HG03521 (cell line): ENCODE measurements around the gene TEX13B.
"Not testable (repeated sequence)": the region's sequence is repeated elsewhere in the genome, so short reads cannot be mapped to it uniquely, and the experiment has no call there.

Source experiments
- ATAC-seq: cut with Tn5 transposase; IDR thresholded peaks from one replicate; pipeline ENCODE4 v1.9.1; 2021; ENCODE audit warnings: mild to moderate bottlenecking, moderate library complexity; ENCODE audit not compliant: unreplicated experiment

Gene TEX13B, protein sequence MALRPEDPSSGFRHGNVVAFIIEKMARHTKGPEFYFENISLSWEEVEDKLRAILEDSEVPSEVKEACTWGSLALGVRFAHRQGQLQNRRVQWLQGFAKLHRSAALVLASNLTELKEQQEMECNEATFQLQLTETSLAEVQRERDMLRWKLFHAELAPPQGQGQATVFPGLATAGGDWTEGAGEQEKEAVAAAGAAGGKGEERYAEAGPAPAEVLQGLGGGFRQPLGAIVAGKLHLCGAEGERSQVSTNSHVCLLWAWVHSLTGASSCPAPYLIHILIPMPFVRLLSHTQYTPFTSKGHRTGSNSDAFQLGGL

GRCh38 chrX:107982356-107982755 lies at the start of gene TEX13B:
Gene TEX13B (minus strand): TSS chrX:107982370. CDS start chrX:107982127, 243 bp downstream.
- ATAC-seq: no peak

GRCh38 chrX:108029928-108030711 lies 48.0 kb upstream of the TEX13B start:
- peak; percentile 70 for ATAC-seq

DNA sequence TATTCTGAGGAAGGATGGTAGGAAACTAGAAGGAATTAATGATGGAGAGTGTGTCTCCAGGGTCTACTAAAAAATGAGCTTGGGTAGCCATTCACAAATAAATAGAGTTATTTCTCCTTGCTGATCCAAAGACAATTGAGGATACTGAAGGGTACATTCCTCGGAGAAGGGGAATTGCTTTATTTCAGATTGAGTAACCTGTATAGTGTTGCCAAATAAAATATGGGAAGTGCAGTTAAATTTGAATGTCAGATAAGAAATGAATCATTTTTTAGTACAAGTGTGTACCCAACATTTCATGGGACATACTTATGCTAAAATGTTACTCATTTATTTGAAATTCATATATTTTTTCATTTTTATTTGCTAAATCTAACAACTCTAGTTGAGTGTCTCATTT lies 46.7 kb upstream of the TEX13B start:
- ATAC-seq: no peak

DNA sequence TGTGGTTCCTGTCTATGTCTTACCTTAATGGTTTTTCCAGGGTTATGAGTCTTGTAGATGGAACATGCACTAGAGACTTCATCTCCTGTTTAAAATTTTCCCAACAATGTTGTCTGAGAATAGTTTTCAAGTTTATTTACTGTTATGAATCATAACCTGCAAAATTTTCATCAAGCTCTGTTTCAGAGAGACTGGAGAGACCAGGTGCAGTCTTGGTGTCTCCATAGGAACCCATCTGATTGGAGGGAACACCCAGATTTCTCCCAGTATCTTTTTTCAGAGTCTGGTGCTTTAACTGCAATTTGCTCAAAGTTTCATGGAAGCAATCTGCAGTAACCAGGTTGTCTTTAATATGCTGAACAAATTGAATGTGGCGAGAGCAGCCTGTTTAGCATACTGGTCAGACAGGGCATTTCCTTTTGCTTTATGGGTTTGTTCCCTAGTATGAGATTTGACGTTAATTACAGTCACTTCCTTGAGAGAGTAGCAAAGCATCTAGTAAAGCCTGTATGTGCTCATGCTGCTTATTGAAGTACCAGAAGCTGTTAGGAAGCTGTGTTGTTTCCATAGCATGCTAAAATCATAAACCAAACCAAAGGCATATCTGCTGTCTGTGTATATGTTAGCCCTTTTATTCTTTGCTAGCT lies 43.9 kb upstream of the TEX13B start:
- no peak for ATAC-seq

- ATAC-seq: no peak
Measured at GRCh38 chrX:108025376-108025775, 43.2 kb upstream of the TEX13B start.

DNA sequence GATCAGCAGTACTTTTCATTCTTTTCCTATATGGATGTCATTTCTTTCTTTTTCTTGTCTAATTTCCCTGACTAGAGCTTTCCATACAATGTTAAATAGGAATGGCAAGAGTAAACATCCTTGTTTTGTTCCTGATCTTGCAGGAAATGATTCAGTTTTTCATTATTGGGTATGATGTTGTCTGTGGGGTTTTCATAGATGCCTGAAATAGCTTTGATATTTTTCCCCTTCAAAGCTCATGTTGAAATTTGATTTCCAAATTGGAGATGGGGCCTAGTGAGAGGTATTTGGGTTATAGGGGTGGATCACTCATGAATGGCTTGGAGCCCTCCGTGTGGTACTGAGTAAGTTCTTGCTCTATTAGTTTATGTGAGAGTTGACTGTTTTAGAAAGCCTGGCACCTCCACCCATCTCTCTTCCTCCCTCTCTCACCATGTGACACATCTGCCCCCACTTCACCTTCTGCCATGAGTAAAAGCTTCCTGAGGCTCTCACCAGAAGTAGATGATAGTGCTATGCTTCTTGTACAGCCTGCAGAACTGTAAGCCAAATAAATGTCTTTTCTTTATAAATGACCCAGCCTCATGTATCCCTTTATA lies 40.4 kb upstream of the TEX13B start:
- no peak for ATAC-seq

DNA sequence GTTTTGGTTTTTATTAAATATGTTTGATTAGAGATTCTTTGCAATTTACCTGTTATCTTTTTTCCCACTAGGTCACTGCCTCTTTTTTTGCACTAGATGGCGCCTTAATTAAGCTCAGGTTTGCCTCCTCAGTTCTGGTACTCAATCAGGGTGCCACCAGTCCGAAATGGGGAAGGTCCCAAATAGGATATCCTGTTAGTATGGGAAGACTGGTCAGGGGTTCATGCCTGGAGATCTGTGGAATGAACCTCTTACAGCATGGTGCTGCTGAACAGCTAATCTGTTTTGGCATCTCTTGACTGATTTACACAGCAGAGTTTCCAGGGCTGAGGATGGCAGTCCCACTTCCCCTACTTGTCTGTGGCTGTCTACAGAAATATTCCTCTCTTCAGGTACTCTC lies 38.5 kb upstream of the TEX13B start:
- no peak for ATAC-seq

DNA sequence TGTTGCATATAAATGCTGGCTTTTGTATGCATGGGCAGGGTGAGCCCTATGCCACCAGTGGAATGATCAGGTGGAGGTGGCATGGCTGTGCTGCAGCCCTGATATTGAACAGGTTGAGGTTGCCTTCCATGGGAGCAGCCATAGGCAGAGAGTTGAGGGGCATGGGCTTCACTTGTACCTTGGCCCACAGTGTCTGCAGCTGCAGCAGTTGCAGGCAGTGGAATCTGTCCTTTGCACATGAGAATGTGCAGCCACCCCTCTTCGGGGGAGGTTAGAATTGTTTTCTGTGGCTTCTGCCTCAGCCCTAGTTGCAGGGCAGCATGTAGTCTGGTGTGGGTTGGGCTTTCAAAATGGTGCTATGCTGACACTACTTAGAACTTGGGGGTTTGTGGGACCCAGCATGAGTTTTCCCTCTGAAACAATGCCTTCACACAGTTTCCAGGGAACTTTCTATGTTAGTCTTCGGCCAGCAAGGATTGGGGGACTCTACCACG lies 37.3 kb upstream of the TEX13B start:
- no peak for ATAC-seq

DNA sequence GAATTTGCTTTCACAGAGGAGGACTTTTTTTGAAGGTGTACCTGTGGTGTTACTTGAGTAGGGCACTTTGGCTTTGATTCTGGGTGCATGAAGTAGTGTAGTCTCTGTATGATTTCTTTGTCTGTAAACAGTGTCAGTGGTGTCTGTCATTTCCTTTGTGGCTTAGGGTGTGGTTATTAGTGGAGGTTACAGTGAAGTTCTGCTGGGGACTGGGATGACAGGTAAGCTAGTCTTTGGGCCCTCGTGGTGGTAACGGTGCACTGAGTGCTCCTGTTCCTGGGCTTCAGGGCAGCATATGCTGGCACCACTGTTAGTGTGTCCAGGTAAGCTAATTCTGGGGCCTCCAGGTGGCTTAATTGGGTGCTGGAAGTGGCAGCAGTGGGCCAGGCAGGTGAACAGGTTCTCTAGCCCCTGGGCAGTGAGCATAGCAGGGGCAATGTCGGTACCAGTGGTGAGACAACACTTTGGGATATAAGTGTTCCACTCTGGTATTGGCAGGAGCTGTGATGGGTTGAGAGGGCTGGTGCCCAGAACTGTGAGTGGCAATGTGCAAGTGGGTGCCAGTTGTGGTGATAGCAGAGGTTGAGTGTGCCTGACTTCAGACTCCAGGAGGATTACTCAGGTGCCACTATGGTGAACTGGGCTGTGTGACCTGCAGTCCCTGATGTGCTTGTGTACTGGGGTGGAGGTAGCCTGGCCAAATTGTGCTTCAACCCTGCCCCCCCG lies 36.6 kb upstream of the TEX13B start:
- no peak for ATAC-seq

- peak; percentile 79 for ATAC-seq
Measured at GRCh38 chrX:108001218-108001814, 19.1 kb upstream of the TEX13B start.

- no peak for ATAC-seq
Measured at GRCh38 chrX:108000751-108001150, 18.6 kb upstream of the TEX13B start.

- no peak for ATAC-seq
Measured at GRCh38 chrX:107996124-107996523, 14.0 kb upstream of the TEX13B start.

DNA sequence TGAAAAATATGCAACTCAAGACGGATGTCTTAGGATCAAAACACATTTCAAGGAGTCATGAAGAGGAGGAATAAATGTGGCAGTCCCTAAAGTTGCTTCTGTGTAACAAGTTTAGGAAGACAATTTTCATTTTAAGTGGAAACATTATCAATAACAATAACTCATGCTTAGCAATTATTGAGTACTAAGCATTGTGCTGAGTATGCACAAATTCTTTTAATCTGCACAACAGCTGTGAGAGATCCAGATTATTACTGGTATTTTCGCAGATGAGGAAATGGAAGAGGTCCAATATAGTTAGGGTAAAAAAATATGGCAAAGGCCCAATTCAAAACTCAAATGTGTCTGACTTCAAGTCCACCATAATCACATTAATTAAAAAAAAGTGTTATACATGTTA lies 2.9 kb upstream of the TEX13B start:
- ATAC-seq: no peak

- no peak for ATAC-seq
Measured at GRCh38 chrX:107979534-107979933, 2.6 kb downstream of the TEX13B start.

DNA sequence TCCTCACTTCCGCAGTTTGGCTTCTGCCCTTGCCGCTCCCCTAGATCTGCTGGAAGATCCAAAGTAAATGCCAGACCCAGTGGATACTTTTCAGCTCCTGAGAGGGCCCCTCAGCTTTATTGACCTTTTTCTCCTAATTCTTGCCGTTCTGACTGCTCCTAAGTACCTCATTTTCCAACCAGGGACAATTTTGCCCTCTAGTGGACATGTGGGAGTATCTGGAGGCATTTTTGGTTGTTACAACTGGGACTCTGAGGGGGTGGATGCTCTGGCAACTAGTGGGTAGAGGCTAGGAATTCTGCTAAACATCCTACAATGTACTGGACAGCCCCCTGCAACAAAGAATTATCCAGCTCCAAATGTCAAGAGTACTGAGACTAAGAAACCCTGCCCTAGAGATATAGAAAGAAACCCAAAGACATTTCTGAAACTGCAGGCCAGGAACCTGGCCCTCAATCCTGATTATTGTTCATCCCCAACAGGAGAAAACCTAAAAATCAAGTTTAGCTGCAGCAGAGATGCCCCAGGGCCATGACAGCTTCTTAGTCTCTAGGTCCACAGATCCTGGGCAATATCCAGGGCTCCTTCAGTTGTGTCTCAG lies 3.4 kb downstream of the TEX13B start:
- no peak for ATAC-seq

DNA sequence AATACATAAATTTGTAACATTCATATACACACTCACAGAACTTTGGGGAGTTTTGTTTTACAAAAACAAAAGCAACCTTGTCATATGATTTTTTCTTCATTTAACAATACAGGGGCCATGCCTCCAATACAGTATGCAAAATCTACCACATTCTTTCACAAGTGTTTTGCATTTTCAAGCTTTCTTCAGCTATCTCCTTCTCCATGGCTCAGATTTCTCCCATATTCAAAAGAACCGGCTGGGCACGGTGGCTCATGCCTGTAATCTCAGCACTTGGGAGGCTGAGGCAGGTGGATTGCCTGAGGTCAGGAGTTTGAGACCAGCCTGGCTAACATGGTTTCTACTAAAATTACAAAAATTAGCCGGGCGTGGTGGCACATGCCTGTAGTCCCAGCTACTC lies 4.1 kb downstream of the TEX13B start:
- ATAC-seq: no peak

GRCh38 chrX:107971636-107972035 lies 10.5 kb downstream of the TEX13B start:
- no peak for ATAC-seq

DNA sequence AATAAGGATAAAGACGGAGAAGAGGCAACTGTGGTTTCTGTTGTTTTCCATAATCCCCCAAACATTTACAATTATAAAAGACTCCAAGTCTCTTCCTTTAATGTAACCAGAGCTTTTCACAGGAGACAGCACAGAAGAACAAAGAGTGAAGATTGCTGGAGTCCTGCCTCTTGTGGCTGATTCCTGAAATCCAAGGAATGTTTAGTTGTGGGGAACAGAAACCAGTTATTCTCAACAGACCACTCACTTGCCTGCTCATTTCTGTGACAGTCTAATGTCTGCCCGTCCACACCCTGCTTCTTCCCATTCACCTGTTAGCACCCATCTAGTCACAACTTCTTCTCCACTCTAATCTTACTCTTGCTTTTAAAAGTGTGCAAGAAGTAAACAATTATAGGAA lies 12.1 kb downstream of the TEX13B start:
- ATAC-seq: no peak

DNA sequence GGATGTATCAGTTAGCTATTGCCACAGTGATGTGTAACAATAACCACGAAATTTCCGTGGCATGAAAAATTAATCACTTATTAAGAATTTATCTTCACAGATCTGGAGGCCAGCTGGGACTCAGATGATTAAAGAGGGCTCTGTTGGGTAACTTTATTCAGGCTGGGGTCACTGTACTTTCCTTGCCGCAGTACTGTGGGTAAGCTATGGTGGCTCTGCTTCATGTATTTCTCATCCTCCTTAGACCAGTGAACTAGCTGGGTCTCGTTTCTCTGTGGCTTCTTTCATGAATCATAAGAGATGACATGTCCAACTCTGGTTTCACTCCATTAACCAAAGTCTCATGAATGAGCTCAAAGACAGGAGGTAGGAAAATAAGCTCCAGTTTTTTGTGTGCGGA lies 13.5 kb downstream of the TEX13B start:
- ATAC-seq: no peak

GRCh38 chrX:107955337-107955736 lies 26.8 kb downstream of the TEX13B start:
- ATAC-seq: not testable (repeated sequence)
